ENCODE measurements around the gene GPR183. TPM values are rescaled to one million over a fixed set of nuclear protein-coding genes. Genes with fewer than 3 reads are reported as not detected.

GPR183 gene
- total RNA-seq, 3 donors from 2014 or later (not counting 1 experiment from before 2014, with no cell fraction given) = 20.0 to 47.0 (median 41.1) TPM

GRCh38 chr13:99353246-99353600 is 46.0 kb upstream of the GPR183 start:
- Mint-ChIP-seq H3K27ac (peak overlapping the region in 1 of 2 donors; percentile 91), H3K9me3 (no peaks in the 10 kb centered on the region), H3K27me3 (ENCODE audit: low read depth in 2 of 2) (no peaks in the 10 kb centered on the region), H3K4me1 (peaks cover 77 to 81% of the 10 kb centered on the region in 2 donors), H3K4me3 (no peak overlapping the region), H3K36me3 (peaks cover 16% of the 10 kb centered on the region)
- Histone ChIP-seq H3K4me1 (ENCODE audit: control insufficient read depth, insufficient read depth, low read length) (peaks cover 73% of the 10 kb centered on the region), H3K4me3 (ENCODE audit: low read length) (no peak overlapping the region), H3K36me3 (ENCODE audit: control insufficient read depth, insufficient read depth, low read length) (peaks cover 12% of the 10 kb centered on the region), H3K27ac (ENCODE audit: low read length) (no peak overlapping the region), H3K9me3 (ENCODE audit: control insufficient read depth, insufficient read depth, low read length) (no peaks in the 10 kb centered on the region), H3K27me3 (ENCODE audit: control insufficient read depth, insufficient read depth, low read length) (no peaks in the 10 kb centered on the region)
- no peak for DNase-seq
- no peak for ATAC-seq
- intact Hi-C loops (cut with micrococcal nuclease) = loop anchor here (5.0 to 10.0 kb wide), 2 partner anchors 46 to 178 kb away; partner anchors contain the start of gene GPR183
- TF ChIP-seq CTCF (IDR thresholded peaks at IDR 0.05) = no peak
- 85% methylated on average over 1 of the region's 2 CpGs for WGBS (ENCODE audit: insufficient coverage)

GRCh38 chr13:99352351-99353245 is 45.4 kb upstream of the GPR183 start:
- H3K9me3 Mint-ChIP-seq = no peaks in the 10 kb centered on the region
- H3K36me3 Mint-ChIP-seq = peaks cover 22% of the 10 kb centered on the region
- peaks cover 16% of the 10 kb centered on the region for H3K36me3 ChIP-seq (ENCODE audit: control insufficient read depth, insufficient read depth, low read length)
- no peak overlapping the region for H3K4me3 ChIP-seq (ENCODE audit: low read length)
- H3K27ac ChIP-seq (ENCODE audit: low read length) = peak overlapping the region; percentile 59
- peaks cover 75 to 81% of the 10 kb centered on the region in 2 donors for H3K4me1 Mint-ChIP-seq
- no peaks in the 10 kb centered on the region for H3K27me3 ChIP-seq (ENCODE audit: control insufficient read depth, insufficient read depth, low read length)
- peaks cover 70% of the 10 kb centered on the region for H3K4me1 ChIP-seq (ENCODE audit: control insufficient read depth, insufficient read depth, low read length)
- H3K27me3 Mint-ChIP-seq (ENCODE audit: low read depth in 2 of 2) = no peaks in the 10 kb centered on the region
- intact Hi-C loops (cut with micrococcal nuclease) = loop anchor here (1.0 to 10.0 kb wide), 3 partner anchors 12 to 178 kb away; partner anchors contain the start of gene GPR183
- ATAC-seq (no peak), DNase-seq (peak in 1 of 2 donors; percentile 66)
- peak overlapping the region; percentile 49 for H3K4me3 Mint-ChIP-seq
- no peaks in the 10 kb centered on the region for H3K9me3 ChIP-seq (ENCODE audit: control insufficient read depth, insufficient read depth, low read length)
- TF ChIP-seq CTCF (IDR thresholded peaks at IDR 0.05) = no peak
- peak overlapping the region; percentile 68 to 84 for H3K27ac Mint-ChIP-seq
- WGBS (ENCODE audit: insufficient coverage) = 77% methylated on average over 17 of the region's 17 CpGs

- TF ChIP-seq CTCF (IDR thresholded peaks at IDR 0.05) = no peak
- Mint-ChIP-seq H3K27ac (peak overlapping the region; percentile 68 to 84), H3K27me3 (ENCODE audit: low read depth in 2 of 2) (no peaks in the 10 kb centered on the region), H3K9me3 (no peaks in the 10 kb centered on the region), H3K36me3 (peaks cover 30% of the 10 kb centered on the region), H3K4me1 (peaks cover 75 to 78% of the 10 kb centered on the region in 2 donors), H3K4me3 (peak overlapping the region; percentile 21)
- Histone ChIP-seq H3K9me3 (ENCODE audit: control insufficient read depth, insufficient read depth, low read length) (no peaks in the 10 kb centered on the region), H3K27ac (ENCODE audit: low read length) (peak overlapping the region; percentile 59), H3K27me3 (ENCODE audit: control insufficient read depth, insufficient read depth, low read length) (no peaks in the 10 kb centered on the region), H3K4me1 (ENCODE audit: control insufficient read depth, insufficient read depth, low read length) (peaks cover 69% of the 10 kb centered on the region), H3K36me3 (ENCODE audit: control insufficient read depth, insufficient read depth, low read length) (peaks cover 20% of the 10 kb centered on the region), H3K4me3 (ENCODE audit: low read length) (no peak overlapping the region)
- intact Hi-C loops (cut with micrococcal nuclease) = loop anchor here (1.0 to 10.0 kb wide), 3 partner anchors 11 to 177 kb away; partner anchors contain the start of gene GPR183
- DNase-seq = peak in 1 of 2 donors; percentile 82
- 25% methylated on average over 4 of the region's 4 CpGs for WGBS (ENCODE audit: insufficient coverage)
- ATAC-seq = peak; percentile 59 to 80 (median 76)
Measured at GRCh38 chr13:99351772-99352171, 44.6 kb upstream of the GPR183 start.

All from natural killer cell (primary cell).